AG09309 (cell line): ENCODE measurements around the gene ZNF30.

Experiments used
- DNase-seq: peaks from one replicate; pipeline ENCODE4 v3.0.0-alpha.2; 2010; ENCODE audit warnings: low read depth
- H3K4me3 ChIP-seq: 2 replicates; pipeline ENCODE4 v1.5.1; 2011; ENCODE audit warnings: mild to moderate bottlenecking, low read depth, low read length, moderate library complexity; ENCODE audit not compliant: control insufficient read depth
- TF ChIP-seq, protein P1 (sequence below): IDR thresholded peaks from 2 replicates; pipeline ENCODE4 v1.5.1; 2011; ENCODE audit warnings: mild to moderate bottlenecking, low read depth, low read length, inconsistent platforms; ENCODE audit not compliant: insufficient read depth, control insufficient read depth; ENCODE audit errors: missing control alignments

The ZNF30 gene

DNA sequence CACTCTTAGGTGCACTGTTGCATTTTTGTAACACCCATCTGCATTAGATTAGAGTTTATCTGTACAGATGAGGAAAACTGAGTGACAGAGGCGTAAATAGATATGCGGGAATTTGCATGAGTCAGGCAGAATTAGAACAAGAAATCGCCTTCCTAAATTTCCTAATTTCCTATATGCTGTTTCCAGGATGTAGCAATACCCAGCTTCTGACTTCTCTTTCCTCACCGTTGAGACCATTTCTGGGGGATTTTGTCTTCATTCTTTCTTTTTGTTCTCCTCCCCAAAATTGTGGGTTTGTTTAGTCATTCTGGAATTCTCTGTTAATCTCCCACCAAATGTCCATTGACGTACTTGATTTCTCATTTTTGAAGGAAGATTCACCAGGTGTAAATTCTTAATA lies 47.9 kb downstream of the ZNF30 start:
- DNase-seq: no peak
- TF ChIP-seq, protein P1, sequence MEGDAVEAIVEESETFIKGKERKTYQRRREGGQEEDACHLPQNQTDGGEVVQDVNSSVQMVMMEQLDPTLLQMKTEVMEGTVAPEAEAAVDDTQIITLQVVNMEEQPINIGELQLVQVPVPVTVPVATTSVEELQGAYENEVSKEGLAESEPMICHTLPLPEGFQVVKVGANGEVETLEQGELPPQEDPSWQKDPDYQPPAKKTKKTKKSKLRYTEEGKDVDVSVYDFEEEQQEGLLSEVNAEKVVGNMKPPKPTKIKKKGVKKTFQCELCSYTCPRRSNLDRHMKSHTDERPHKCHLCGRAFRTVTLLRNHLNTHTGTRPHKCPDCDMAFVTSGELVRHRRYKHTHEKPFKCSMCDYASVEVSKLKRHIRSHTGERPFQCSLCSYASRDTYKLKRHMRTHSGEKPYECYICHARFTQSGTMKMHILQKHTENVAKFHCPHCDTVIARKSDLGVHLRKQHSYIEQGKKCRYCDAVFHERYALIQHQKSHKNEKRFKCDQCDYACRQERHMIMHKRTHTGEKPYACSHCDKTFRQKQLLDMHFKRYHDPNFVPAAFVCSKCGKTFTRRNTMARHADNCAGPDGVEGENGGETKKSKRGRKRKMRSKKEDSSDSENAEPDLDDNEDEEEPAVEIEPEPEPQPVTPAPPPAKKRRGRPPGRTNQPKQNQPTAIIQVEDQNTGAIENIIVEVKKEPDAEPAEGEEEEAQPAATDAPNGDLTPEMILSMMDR: no peak
- no peak overlapping the region for H3K4me3 ChIP-seq

DNA sequence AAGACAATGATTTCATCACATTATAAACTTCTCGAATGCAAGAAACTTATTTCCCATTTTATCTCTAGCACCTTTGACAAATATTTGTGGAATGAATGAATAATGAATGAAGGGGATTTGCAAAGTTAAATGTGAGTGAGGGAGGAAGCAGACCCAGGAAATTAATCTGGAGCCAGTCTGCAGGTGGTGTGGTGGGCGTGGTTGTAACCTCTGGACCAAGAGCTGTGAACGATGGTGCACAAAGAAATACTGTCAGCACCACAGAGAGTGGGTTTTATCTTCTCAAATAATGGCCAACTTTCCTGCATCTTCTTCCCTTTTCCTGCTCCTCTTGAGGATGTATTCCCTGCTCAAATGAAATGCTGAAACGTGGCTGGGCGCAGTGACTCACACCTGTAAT lies 48.4 kb downstream of the ZNF30 start:
- TF ChIP-seq, protein P1: no peak
- DNase-seq: no peak
- no peak overlapping the region for H3K4me3 ChIP-seq

DNA sequence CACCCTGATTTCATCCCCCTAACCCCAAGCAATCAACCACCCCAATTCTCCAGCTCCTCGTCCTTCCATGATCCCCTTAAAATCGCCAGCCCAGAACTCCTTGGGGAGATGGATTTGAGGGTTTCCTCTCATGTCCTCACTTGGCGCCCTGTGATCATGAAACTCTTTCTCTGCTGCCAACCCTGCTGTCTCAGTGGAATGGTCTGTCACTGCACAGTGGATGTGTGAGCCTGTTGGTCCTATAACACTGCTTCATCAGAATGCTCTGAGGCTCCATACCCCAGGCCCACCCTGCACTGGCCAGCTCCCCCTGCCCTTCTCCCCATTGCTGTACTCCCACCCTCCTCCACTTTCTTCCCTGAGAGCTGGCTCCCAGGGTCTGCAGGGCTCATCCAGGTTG lies 49.9 kb downstream of the ZNF30 start:
- no peak for DNase-seq
- TF ChIP-seq, protein P1: no peak
- no peak overlapping the region for H3K4me3 ChIP-seq

DNA sequence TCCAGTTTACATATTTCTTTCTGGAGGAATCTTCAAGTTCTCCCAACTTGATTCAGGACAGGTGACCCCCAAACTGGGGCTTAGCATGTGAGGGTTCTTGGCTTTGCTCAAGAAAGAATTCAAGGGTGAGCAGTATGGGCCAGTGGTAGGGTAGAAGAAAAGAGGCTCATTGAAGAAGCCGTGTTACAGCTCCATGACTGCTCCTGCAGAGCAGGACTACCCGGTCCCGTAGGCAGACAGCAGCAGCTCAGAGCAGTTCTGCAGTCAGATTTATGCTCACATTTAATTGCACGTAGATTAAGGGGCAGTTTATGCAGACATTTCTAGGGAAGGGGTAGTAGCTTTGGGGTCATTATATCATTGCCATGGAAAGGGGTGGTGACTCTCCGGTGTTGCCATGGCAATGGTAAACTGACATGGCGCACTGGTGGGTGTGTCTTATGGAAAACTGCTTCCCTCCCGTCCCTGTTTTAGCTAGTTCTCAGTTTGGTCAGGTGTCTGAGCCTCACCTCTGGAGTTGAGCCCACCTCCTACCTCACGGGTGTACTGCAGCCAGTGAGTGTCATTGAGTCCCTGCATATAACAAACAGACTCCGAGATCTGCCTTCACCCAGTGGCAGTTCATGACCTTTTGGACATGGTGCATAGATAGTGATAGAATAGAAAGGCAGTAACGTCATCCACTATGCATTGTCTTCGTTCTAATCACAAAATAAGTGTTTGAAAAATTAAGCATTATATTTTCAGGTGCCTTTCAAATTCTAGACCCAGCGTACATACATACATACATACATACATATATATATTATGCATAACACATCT lies 53.3 kb downstream of the ZNF30 start:
- H3K4me3 ChIP-seq: no peak overlapping the region
- TF ChIP-seq, protein P1: no peak
- DNase-seq: no peak

DNA sequence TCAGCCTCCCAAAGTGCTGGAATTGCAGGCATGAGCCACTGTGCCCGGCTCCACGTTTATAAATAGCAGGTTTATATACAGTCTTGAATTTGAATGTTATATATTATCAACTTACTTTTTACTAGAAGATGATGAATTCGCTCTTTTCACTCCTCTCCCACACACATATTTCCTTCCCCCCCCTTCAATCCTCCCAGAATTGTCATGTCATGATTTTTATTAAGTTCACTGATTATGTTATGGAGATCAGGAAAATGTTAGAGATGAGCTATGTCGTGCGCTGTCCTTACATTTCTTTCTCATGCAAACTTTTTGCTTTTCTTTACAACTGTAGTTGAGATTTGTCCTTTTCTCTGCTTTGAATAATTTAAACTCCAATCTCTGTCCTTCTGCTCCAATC lies 55.6 kb downstream of the ZNF30 start:
- no peak overlapping the region for H3K4me3 ChIP-seq
- no peak for DNase-seq
- TF ChIP-seq, protein P1: no peak

DNA sequence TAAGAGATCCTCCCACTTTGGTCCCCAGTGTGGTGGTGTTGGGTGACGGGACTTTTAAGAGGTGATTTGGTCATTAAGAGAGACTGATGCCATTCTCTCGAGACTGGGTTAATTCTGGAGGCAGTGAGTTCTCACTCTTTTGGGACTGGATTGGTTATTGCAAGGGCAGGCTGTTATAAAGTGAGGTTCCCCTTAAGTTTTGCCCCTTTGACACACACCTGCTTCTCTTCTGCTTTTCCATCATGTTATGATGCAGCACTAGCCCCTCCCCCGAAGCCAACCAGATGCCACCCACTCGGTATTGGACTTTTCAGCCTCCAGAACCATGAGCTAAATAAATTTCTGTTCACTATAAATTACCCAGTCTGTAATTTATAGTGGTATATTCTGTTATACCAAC lies 57.1 kb downstream of the ZNF30 start:
- TF ChIP-seq, protein P1: no peak
- H3K4me3 ChIP-seq: no peak overlapping the region
- no peak for DNase-seq

DNA sequence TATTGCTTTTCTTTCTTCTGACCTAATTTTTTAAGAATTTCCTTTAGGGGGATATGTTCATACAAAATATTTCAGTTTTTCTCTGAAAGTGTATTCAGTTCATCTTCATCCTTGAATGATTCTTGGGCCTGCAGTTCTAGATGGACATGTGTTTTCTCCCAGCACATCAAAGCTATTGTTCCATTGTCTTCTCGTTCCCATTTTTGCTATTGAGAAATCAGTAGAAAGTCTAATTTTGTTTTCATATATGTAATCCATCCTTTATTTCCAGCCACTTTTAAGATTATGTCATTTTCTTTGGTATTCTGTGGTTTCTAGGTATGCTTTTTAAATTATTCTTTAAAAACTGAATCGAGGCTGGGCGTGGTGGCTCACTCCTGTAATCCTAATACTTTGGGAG lies 57.6 kb downstream of the ZNF30 start:
- no peak overlapping the region for H3K4me3 ChIP-seq
- TF ChIP-seq, protein P1: no peak
- no peak for DNase-seq
